ENCODE results near the gene LATS1. TPM values are rescaled to one million over a fixed set of nuclear protein-coding genes. Genes with fewer than 3 reads are reported as not detected.

Gene LATS1
- total RNA-seq, 1 experiment from 2014 or later = 25.1 TPM

- Histone ChIP-seq H3K18ac (ENCODE audit: insufficient read length, low read depth, low read length) (no peak overlapping the region), H3K9me3 (ENCODE audit: control insufficient read depth, low read depth, low read length) (no peaks in the 10 kb centered on the region), H2BK12ac (ENCODE audit: insufficient read length, low read depth, low read length) (no peak overlapping the region), H3K27ac (ENCODE audit: insufficient read length, low read depth, low read length) (no peak overlapping the region), H2AFZ (ENCODE audit: low read length) (no peak overlapping the region), H3K56ac (ENCODE audit: insufficient read length, low read depth, low read length) (no peak overlapping the region), H3K4me1 (ENCODE audit: insufficient read depth, low read length) (no peaks in the 10 kb centered on the region), H3K23me2 (ENCODE audit: insufficient read length, low read depth, low read length, poor library complexity, severe bottlenecking) (peaks cover 10% of the 10 kb centered on the region), H3K79me1 (ENCODE audit: insufficient read depth, low read depth, low read length, poor library complexity, severe bottlenecking) (no peaks in the 10 kb centered on the region), H3K4ac (ENCODE audit: low read depth, low read length) (no peak overlapping the region), H3K14ac (ENCODE audit: insufficient read depth, low read length) (no peak overlapping the region), H4K20me1 (ENCODE audit: control insufficient read depth, insufficient read depth, insufficient read length) (no peaks in the 10 kb centered on the region), H3K9ac (ENCODE audit: extremely low read depth, insufficient read length, low read length) (no peak overlapping the region), H3K79me2 (ENCODE audit: insufficient read depth, low read length) (peaks cover 15% of the 10 kb centered on the region; the same call in 1 of the 2 replicates), H3K4me2 (ENCODE audit: insufficient read depth, insufficient read length, low read length) (no peak overlapping the region), H4K91ac (ENCODE audit: insufficient read length, low read depth, low read length) (no peak overlapping the region), H3K23ac (ENCODE audit: insufficient read length, low read depth, low read length) (no peak overlapping the region), H4K8ac (replicated peaks; ENCODE audit: insufficient read length, low read depth, low read length) (no peak overlapping the region), H3K27me3 (ENCODE audit: insufficient read depth, low read length) (no peaks in the 10 kb centered on the region), H4K5ac (ENCODE audit: insufficient read length, low read depth, low read length) (no peak overlapping the region), H2BK5ac (ENCODE audit: insufficient read length, low read length) (no peak overlapping the region), H2BK120ac (ENCODE audit: low read depth, low read length, poor library complexity, severe bottlenecking) (no peak overlapping the region), H3T11ph (ENCODE audit: low read length) (no peak overlapping the region), H2BK20ac (ENCODE audit: low read depth, low read length, poor library complexity, severe bottlenecking) (no peak overlapping the region), H2BK15ac (ENCODE audit: low read depth, low read length) (no peak overlapping the region), H2AK5ac (ENCODE audit: insufficient read length, low read length) (no peak overlapping the region)
- no CpG with 5 or more reads among the region's 3 CpGs for WGBS (ENCODE audit: extremely low coverage, insufficient read length, low lambda C conversion rate)
- peaks cover 4 to 10% (median 7%) of the 10 kb centered on the region in 3 experiments; a peak in 6 of 7 replicates for H3K36me3 Mint-ChIP-seq (ENCODE audit: insufficient read depth in 1 of 3, low read depth in 3 of 3)
- H3K9me3 Mint-ChIP-seq = no peaks in the 10 kb centered on the region; a peak in 1 of 5 replicates
- no peak overlapping the region; a peak in 1 of 5 replicates for H3K4me3 Mint-ChIP-seq
- DNase-seq = no peak
- no peaks in the 10 kb centered on the region for H3K27me3 Mint-ChIP-seq (ENCODE audit: low read depth)
- H3K4me1 Mint-ChIP-seq = peaks cover 17 to 20% of the 10 kb centered on the region in 2 experiments
- no peak overlapping the region for H3K27ac Mint-ChIP-seq
- TF ChIP-seq CTCF (conservative IDR thresholded peaks at IDR 0.05) = no peak
Measured at GRCh38 chr6:149719531-149719930, 1.6 kb upstream of the LATS1 start.
